Measurements from ENCODE around the gene PLXND1. TPM values are rescaled to one million over a fixed set of nuclear protein-coding genes. Genes with fewer than 3 reads are reported as not detected.
"Not testable (repeated sequence)": the region's sequence is repeated elsewhere in the genome, so short reads cannot be mapped to it uniquely, and the experiment has no call there.

Gene PLXND1
- total and polyA plus RNA-seq, 2 donors (not counting 1 experiment from before 2014, with no cell fraction given) = 3.3 to 74.4 TPM

DNA sequence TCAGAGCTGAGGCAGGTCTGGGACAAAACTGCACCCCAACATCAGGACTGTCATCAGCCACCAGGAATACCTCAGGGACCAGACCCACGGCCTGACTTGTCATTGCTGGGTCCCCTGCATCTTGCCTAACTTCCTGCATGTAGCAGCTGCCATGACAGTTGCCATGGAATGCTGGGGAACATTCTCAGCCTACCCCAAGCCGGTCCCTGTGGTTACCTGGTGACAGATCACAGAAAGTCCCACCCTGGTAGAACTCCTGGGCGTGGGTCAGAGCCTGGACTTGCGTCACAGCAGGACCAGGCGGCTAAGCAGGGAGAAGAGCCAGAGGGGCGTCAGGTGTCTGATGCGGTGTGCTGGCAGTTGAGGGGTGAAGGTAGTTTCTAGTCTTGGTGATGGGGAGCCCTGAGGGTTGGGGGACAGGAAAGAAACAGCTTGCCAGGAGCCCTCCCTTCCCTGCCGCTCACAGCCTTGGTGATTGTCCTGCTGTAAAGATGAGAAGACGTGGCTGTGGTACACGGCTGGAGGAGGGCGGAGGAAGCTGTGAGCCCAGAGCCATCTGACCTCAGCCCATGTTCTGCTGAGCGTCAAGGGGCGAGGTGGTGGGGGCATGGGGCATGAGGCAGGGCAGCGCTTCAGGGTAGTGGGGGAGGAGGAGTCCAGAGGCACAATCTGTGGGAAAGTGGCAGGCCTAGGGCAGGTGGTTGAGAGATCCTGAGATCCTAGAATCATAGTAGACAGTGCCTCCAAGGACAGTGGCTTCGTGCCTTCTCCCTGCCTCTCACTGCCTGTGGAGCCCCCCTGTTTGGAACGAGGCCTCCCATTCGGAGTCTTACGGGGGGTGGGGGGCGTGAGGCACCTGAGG, 58.1 kb downstream of the PLXND1 start:
- ChIA-PET CTCF (no interaction called here), POLR2A (no interaction called here)
- H3K27me3 Mint-ChIP-seq = peaks cover 5% of the 10 kb centered on the region
- DNase-seq (no peak), ATAC-seq (ENCODE audit: low read depth) (no peak)
- no peaks in the 10 kb centered on the region for H3K36me3 ChIP-seq (replicated peaks in 1 of 2; ENCODE audit: control extremely low read depth in 1 of 2, control insufficient read depth in 1 of 2, extremely low read depth in 1 of 2, insufficient read depth in 2 of 2, low read length in 1 of 2)
- no peak overlapping the region for H3K4me2 ChIP-seq (replicated peaks; ENCODE audit: low read depth, low read length, poor library complexity, severe bottlenecking)
- no peak overlapping the region for H3K27ac Mint-ChIP-seq
- H3K27me3 ChIP-seq (replicated peaks in 1 of 4; ENCODE audit: control extremely low read depth in 1 of 4, control insufficient read depth in 3 of 4, insufficient read depth in 4 of 4, low read length in 3 of 4) = peaks cover 0 to 1% (median 0%) of the 10 kb centered on the region in 4 experiments
- H3K79me2 ChIP-seq (ENCODE audit: control insufficient read depth, insufficient read depth, low read length) = no peaks in the 10 kb centered on the region
- TF ChIP-seq, protein P1, sequence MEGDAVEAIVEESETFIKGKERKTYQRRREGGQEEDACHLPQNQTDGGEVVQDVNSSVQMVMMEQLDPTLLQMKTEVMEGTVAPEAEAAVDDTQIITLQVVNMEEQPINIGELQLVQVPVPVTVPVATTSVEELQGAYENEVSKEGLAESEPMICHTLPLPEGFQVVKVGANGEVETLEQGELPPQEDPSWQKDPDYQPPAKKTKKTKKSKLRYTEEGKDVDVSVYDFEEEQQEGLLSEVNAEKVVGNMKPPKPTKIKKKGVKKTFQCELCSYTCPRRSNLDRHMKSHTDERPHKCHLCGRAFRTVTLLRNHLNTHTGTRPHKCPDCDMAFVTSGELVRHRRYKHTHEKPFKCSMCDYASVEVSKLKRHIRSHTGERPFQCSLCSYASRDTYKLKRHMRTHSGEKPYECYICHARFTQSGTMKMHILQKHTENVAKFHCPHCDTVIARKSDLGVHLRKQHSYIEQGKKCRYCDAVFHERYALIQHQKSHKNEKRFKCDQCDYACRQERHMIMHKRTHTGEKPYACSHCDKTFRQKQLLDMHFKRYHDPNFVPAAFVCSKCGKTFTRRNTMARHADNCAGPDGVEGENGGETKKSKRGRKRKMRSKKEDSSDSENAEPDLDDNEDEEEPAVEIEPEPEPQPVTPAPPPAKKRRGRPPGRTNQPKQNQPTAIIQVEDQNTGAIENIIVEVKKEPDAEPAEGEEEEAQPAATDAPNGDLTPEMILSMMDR (IDR thresholded peaks at IDR 0.05) = no peak
- no peak for TF ChIP-seq EZH2 (IDR thresholded peaks at IDR 0.05; ENCODE audit: borderline replicate concordance, insufficient read depth, low read depth, low read length, poor library complexity, severe bottlenecking)
- H4K20me1 ChIP-seq (ENCODE audit: control insufficient read depth, insufficient read depth, low read length, poor library complexity, severe bottlenecking) = no peaks in the 10 kb centered on the region
- H3K27ac ChIP-seq (ENCODE audit: low read length in 2 of 2) = no peak overlapping the region
- intact Hi-C loops (cut with micrococcal nuclease) = no loop called here
- no peaks in the 10 kb centered on the region for H3K9me3 Mint-ChIP-seq (ENCODE audit: insufficient read depth)
- H3K9ac ChIP-seq (ENCODE audit: low read length) = no peak overlapping the region
- H3K4me1 Mint-ChIP-seq = no peaks in the 10 kb centered on the region
- H3K4me3 ChIP-seq (ENCODE audit: control extremely low read depth in 1 of 5, extremely low read depth in 1 of 5, insufficient read depth in 1 of 5, low read depth in 2 of 5, low read length in 4 of 5) = no peak overlapping the region
- H3K4me1 ChIP-seq (ENCODE audit: control insufficient read depth in 2 of 2, insufficient read depth in 2 of 2, low read length in 2 of 2) = no peaks in the 10 kb centered on the region
- 91% methylated on average over 19 of the region's 19 CpGs for WGBS (ENCODE audit: insufficient coverage)
- no peaks in the 10 kb centered on the region for H3K9me3 ChIP-seq (ENCODE audit: control extremely low read depth in 1 of 3, control insufficient read depth in 2 of 3, insufficient read depth in 1 of 3, low read length in 2 of 3)
- no peak overlapping the region for H3K4me3 Mint-ChIP-seq
- no peak overlapping the region for H2AFZ ChIP-seq (ENCODE audit: insufficient read depth, low read depth, low read length, poor library complexity, severe bottlenecking)

DNA sequence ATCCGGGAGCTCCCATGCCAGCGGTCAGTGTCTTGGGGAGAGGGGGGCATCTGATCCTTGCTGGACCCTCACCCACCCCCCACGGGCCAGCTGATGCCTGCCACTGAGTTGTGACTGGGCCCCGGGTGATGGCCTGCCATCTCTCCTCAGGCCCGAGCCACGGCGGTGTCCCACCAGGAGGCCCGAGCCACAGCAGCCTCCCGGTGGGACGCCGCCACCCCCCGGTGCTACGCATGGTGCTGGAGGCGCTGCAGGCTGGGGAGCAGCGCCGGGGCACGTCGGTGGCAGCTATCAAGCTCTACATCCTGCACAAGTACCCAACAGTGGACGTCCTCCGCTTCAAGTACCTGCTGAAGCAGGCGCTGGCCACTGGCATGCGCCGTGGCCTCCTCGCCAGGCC, 59.2 kb downstream of the PLXND1 start:
- H3K4me3 Mint-ChIP-seq = no peak overlapping the region
- H3K79me2 ChIP-seq (ENCODE audit: control insufficient read depth, insufficient read depth, low read length) = no peaks in the 10 kb centered on the region
- intact Hi-C loops (cut with micrococcal nuclease) = no loop called here
- no peak overlapping the region for H3K27ac ChIP-seq (ENCODE audit: low read length in 2 of 2)
- no peaks in the 10 kb centered on the region for H3K27me3 ChIP-seq (replicated peaks in 1 of 4; ENCODE audit: control extremely low read depth in 1 of 4, control insufficient read depth in 3 of 4, insufficient read depth in 4 of 4, low read length in 3 of 4)
- CTCF ChIA-PET = no interaction called here
- H3K27ac Mint-ChIP-seq = no peak overlapping the region
- H3K4me1 Mint-ChIP-seq = no peaks in the 10 kb centered on the region
- no peaks in the 10 kb centered on the region for H4K20me1 ChIP-seq (ENCODE audit: control insufficient read depth, insufficient read depth, low read length, poor library complexity, severe bottlenecking)
- no peak overlapping the region for H2AFZ ChIP-seq (ENCODE audit: insufficient read depth, low read depth, low read length, poor library complexity, severe bottlenecking)
- H3K36me3 ChIP-seq (replicated peaks in 1 of 2; ENCODE audit: control extremely low read depth in 1 of 2, control insufficient read depth in 1 of 2, extremely low read depth in 1 of 2, insufficient read depth in 2 of 2, low read length in 1 of 2) = no peaks in the 10 kb centered on the region
- H3K9me3 Mint-ChIP-seq (ENCODE audit: insufficient read depth) = no peaks in the 10 kb centered on the region
- no peak overlapping the region for H3K9ac ChIP-seq (ENCODE audit: low read length)
- 98% methylated on average over 22 of the region's 24 CpGs for WGBS (ENCODE audit: insufficient coverage)
- DNase-seq (no peak), ATAC-seq (ENCODE audit: low read depth) (no peak)
- POLR2A ChIA-PET = no interaction called here
- TF ChIP-seq, protein P1 (IDR thresholded peaks at IDR 0.05) = no peak
- TF ChIP-seq EZH2 (IDR thresholded peaks at IDR 0.05; ENCODE audit: borderline replicate concordance, insufficient read depth, low read depth, low read length, poor library complexity, severe bottlenecking) = no peak
- no peaks in the 10 kb centered on the region for H3K9me3 ChIP-seq (ENCODE audit: control extremely low read depth in 1 of 3, control insufficient read depth in 2 of 3, insufficient read depth in 1 of 3, low read length in 2 of 3)
- H3K4me1 ChIP-seq (ENCODE audit: control insufficient read depth in 2 of 2, insufficient read depth in 2 of 2, low read length in 2 of 2) = no peaks in the 10 kb centered on the region
- H3K27me3 Mint-ChIP-seq = no peaks in the 10 kb centered on the region
- H3K4me2 ChIP-seq (replicated peaks; ENCODE audit: low read depth, low read length, poor library complexity, severe bottlenecking) = no peak overlapping the region
- H3K4me3 ChIP-seq (ENCODE audit: control extremely low read depth in 1 of 5, extremely low read depth in 1 of 5, insufficient read depth in 1 of 5, low read depth in 2 of 5, low read length in 4 of 5) = no peak overlapping the region

DNA sequence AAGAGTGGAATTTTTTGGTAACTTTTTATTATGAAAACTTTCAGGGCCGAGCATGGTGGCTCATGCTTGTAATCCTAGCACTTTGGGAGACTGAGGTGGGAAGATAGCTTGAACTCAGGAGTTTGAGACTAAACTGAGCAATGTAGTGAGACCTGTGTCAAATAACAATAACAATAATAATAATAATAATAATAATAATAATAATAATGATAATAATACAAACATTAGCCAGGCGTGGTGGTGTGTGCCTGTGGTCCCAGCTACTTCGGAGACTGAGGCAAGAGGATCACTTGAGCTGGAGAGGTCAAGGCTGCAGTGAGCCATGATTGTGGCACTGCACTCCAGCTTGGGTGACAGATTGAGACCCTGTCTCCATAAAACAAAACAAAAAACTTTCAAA, 60.5 kb downstream of the PLXND1 start:
- H3K27me3 Mint-ChIP-seq; POLR2A ChIA-PET; H3K4me3 ChIP-seq (ENCODE audit: control extremely low read depth in 1 of 5, extremely low read depth in 1 of 5, insufficient read depth in 1 of 5, low read depth in 2 of 5, low read length in 4 of 5); intact Hi-C loops (cut with micrococcal nuclease); H4K20me1 ChIP-seq (ENCODE audit: control insufficient read depth, insufficient read depth, low read length, poor library complexity, severe bottlenecking); H3K27ac Mint-ChIP-seq; H3K4me1 Mint-ChIP-seq; H3K9me3 ChIP-seq (ENCODE audit: control extremely low read depth in 1 of 3, control insufficient read depth in 2 of 3, insufficient read depth in 1 of 3, low read length in 2 of 3); H3K4me2 ChIP-seq (replicated peaks; ENCODE audit: low read depth, low read length, poor library complexity, severe bottlenecking); H3K9ac ChIP-seq (ENCODE audit: low read length); H3K9me3 Mint-ChIP-seq (ENCODE audit: insufficient read depth); H3K4me3 Mint-ChIP-seq; H3K36me3 ChIP-seq (replicated peaks in 1 of 2; ENCODE audit: control extremely low read depth in 1 of 2, control insufficient read depth in 1 of 2, extremely low read depth in 1 of 2, insufficient read depth in 2 of 2, low read length in 1 of 2); H3K27me3 ChIP-seq (replicated peaks in 1 of 4; ENCODE audit: control extremely low read depth in 1 of 4, control insufficient read depth in 3 of 4, insufficient read depth in 4 of 4, low read length in 3 of 4); ATAC-seq (ENCODE audit: low read depth); CTCF ChIA-PET; H2AFZ ChIP-seq (ENCODE audit: insufficient read depth, low read depth, low read length, poor library complexity, severe bottlenecking); H3K79me2 ChIP-seq (ENCODE audit: control insufficient read depth, insufficient read depth, low read length); H3K4me1 ChIP-seq (ENCODE audit: control insufficient read depth in 2 of 2, insufficient read depth in 2 of 2, low read length in 2 of 2); DNase-seq; H3K27ac ChIP-seq (ENCODE audit: low read length in 2 of 2): not testable (repeated sequence)
- WGBS (ENCODE audit: insufficient coverage) = 83% methylated on average over 1 of the region's 3 CpGs
